Stimulated activated CD8-positive, alpha-beta memory T cell treated with anti-CD3 and anti-CD28 coated beads, Interleukin-7, amount 100 ng/mL, for 4 hours (primary cell): ENCODE measurements around the gene ABHD10.
"Not testable (repeated sequence)": the region's sequence is repeated elsewhere in the genome, so short reads cannot be mapped to it uniquely, and the experiment has no call there.

ENCODE experiments used
- DNase-seq, 2 donors: peaks; one replicate each; pipeline ENCODE4 v3.0.0-alpha.2; 2020; ENCODE audit warnings: low read depth in 2 of 2

The ABHD10 gene

DNA sequence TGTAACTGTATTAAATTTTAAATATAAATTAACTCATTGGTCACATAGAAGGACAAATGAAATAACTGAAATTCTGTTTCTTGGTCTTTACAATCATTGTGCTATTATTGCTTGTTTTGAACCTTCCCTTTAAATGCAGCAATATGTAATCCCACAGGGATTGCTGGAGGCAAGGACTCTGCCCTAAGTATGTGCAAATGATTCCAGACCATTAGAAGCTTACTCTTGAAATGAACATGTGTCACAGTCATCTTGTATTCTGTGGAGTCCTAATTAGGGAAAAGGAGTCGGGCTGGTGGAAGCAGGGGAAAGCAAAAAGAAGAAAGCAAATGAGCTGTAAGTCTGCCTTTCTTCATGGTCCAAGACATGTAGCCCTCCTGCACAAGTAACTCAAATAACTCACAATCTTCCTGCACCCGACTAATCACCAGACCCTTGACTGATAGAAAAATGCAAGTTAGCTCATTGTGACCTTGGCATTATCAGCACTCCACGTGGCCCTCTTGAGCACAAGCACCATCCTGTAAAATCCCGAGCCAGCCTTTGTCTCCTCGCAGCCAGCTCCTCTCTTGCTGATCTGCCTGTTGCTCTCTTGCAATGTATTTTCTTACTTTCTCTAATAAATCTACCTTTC is 53.4 kb downstream of the ABHD10 start:
- DNase-seq: no peak

GRCh38 chr3:112034436-112034835 is 55.6 kb downstream of the ABHD10 start, which contains the start of gene TMPRSS7:
TMPRSS7 (plus strand) TSS chr3:112034736; CDS start chr3:112034846, 110 bp downstream.
- DNase-seq: no peak

GRCh38 chr3:112035241-112035640 is 56.4 kb downstream of the ABHD10 start:
- DNase-seq: no peak

DNA sequence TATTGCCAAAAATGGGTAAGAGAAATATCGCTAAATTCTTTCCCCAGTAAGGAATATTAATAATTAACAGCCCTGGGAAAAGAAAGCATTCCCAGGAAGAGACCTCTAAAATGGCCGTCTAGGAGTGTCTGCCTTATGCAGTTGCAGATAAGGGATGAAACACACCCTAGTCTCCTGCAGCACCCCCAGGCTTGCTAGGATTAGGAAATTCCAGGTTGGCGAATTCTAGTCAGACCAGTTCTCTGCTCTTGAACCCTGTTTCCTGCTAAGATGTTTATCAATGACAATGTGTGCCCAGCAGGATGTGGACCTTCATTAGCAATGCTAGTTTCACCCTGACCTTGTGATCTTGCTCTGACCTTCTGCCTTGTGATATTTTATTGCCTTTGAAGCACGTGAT is 58.4 kb downstream of the ABHD10 start:
- not testable (repeated sequence) for DNase-seq

GRCh38 chr3:112038863-112039262 is 60.0 kb downstream of the ABHD10 start:
- DNase-seq: no peak

- no peak for DNase-seq
Measured at GRCh38 chr3:112041321-112041720, 62.5 kb downstream of the ABHD10 start.

GRCh38 chr3:112042842-112043280 is 64.0 kb downstream of the ABHD10 start:
- DNase-seq: no peak
